Stimulated activated naive CD8-positive, alpha-beta T cell treated with anti-CD3 and anti-CD28 coated beads, Interleukin-15, amount 100 ng/mL, for 72 hours (primary cell): ENCODE results near the gene BMP2K.
A peak's percentile ranks its signal among the peaks of the same experiment; 100 is the strongest.
"Not testable (repeated sequence)": the region's sequence is repeated elsewhere in the genome, so short reads cannot be mapped to it uniquely, and the experiment has no call there.

Source experiments
- ATAC-seq: fragments of 150-1000 bp; cut with Tn5 transposase; 2 replicates; pipeline ENCODE4 v1.10.0; 2021; ENCODE audit warnings: mild to moderate bottlenecking, moderate library complexity
- DNase-seq, 2 donors: peaks; one replicate each; pipeline ENCODE4 v3.0.0; 2021 to 2022
- H3K27ac Mint-ChIP-seq, 2 donors: one replicate each; pipeline ENCODE4 v1.8.0; 2022; ENCODE audit warnings: mild to moderate bottlenecking in 2 of 2, mixed read lengths in 2 of 2, moderate library complexity in 2 of 2
- H3K27me3 Mint-ChIP-seq: one replicate; pipeline ENCODE4 v1.8.0; 2022; ENCODE audit warnings: mixed read lengths
- H3K4me1 Mint-ChIP-seq: one replicate; pipeline ENCODE4 v1.8.0; 2022; ENCODE audit warnings: mild to moderate bottlenecking, mixed read lengths
- H3K4me3 Mint-ChIP-seq, 2 donors: one replicate each; pipeline ENCODE4 v1.8.0; 2022; ENCODE audit warnings: mild to moderate bottlenecking in 2 of 2, mixed read lengths in 2 of 2, moderate library complexity in 1 of 2
- H3K9me3 Mint-ChIP-seq, 2 donors: one replicate each; pipeline ENCODE4 v1.8.0; 2022; ENCODE audit warnings: mixed read lengths in 2 of 2

BMP2K gene

GRCh38 chr4:78862314-78862737 lies 86.2 kb downstream of the BMP2K start:
- Mint-ChIP-seq H3K4me1 (peaks cover 16% of the 10 kb centered on the region), H3K9me3 (no peaks in the 10 kb centered on the region), H3K27ac (no peak overlapping the region), H3K4me3 (no peak overlapping the region), H3K27me3 (no peaks in the 10 kb centered on the region)
- no peak for ATAC-seq
- DNase-seq = no peak

GRCh38 chr4:78863254-78863869 lies 87.2 kb downstream of the BMP2K start:
- Mint-ChIP-seq H3K4me1 (peaks cover 16% of the 10 kb centered on the region), H3K4me3 (peak overlapping the region in 1 of 2 donors; percentile 36), H3K9me3 (no peaks in the 10 kb centered on the region), H3K27ac (peak overlapping the region in 1 of 2 donors; percentile 25), H3K27me3 (no peaks in the 10 kb centered on the region)
- DNase-seq (no peak), ATAC-seq (peak; percentile 48)

GRCh38 chr4:78863991-78864390 lies 87.8 kb downstream of the BMP2K start:
- H3K9me3 Mint-ChIP-seq = no peaks in the 10 kb centered on the region
- no peaks in the 10 kb centered on the region for H3K27me3 Mint-ChIP-seq
- ATAC-seq = no peak
- H3K4me1 Mint-ChIP-seq = peaks cover 16% of the 10 kb centered on the region
- peak overlapping the region in 1 of 2 donors; percentile 22 for H3K27ac Mint-ChIP-seq
- H3K4me3 Mint-ChIP-seq = no peak overlapping the region
- DNase-seq = no peak

DNA sequence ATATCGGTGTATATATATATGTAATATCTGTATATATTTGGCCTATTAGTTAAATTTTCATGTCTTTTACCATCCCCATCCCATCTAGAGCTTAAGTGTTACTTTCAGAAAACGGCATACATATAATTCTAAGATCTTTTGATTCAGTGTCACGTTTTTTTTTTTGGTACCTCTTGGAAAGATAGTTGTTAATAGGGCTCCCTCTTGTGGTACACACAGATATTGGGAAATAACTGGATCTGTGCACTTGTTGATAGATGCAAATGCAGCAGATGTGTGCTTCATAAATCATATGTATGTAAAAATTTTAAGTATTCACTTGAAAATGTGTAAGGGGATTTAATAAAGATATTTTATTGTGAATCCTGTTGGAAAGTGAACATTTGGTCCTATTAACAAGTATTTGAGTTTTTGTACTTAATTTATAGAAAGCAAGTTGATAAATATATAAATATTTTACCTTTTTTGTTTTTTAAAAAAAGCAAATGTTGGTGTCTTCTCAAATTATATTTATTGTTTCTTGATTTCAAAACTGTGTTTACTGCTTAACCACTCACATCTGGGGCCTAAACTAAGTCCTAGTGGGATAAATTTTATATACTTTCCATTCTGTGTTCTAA lies 88.4 kb downstream of the BMP2K start:
- Mint-ChIP-seq H3K27me3 (no peaks in the 10 kb centered on the region), H3K9me3 (no peaks in the 10 kb centered on the region), H3K4me1 (peaks cover 16% of the 10 kb centered on the region), H3K27ac (no peak overlapping the region), H3K4me3 (no peak overlapping the region)
- DNase-seq (no peak), ATAC-seq (peak; percentile 71)

GRCh38 chr4:78865451-78865850 lies 89.3 kb downstream of the BMP2K start:
- Mint-ChIP-seq H3K4me3 (no peak overlapping the region), H3K27ac (no peak overlapping the region), H3K27me3 (no peaks in the 10 kb centered on the region), H3K9me3 (no peaks in the 10 kb centered on the region), H3K4me1 (peaks cover 16% of the 10 kb centered on the region)
- DNase-seq (no peak), ATAC-seq (no peak)

DNA sequence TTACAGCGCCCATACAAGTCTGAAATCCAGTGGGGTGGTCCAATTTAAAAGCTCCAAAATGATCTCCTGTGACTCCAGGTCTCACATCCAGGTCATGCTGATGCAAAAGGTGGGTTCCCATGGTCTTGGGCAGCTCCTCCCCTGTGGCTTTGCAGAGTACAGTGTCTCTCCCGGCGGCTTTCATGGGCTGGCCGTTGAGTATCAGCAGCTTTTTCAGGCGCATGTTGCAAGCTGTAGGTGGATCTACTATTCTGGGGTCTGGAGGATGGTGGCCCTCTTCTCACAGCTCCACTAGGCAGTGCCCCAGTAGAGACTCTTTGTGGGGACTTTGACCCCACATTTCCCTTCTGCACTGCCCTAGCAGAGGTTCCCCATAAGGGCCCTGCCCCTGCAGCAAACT lies 92.6 kb downstream of the BMP2K start:
- not testable (repeated sequence) for H3K27ac Mint-ChIP-seq

DNA sequence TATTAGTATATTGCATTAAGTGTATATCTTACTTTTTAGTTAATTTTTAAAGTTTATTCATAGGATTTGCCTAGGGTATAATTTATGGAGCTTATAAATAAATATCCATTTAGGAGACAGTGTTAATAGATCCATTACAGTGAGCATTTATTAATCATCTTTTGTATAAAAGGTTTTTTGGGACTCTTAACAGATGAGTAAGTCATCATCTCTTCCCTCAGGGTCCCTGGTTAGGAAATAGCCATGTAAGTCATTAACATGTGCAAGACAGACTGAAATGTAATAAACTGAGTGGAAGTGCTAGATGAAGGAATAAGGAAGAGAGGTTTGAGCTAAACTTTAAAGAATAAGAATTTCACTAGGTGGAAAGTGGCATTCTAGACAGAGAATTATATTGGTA lies 93.9 kb downstream of the BMP2K start:
- H3K27me3 Mint-ChIP-seq = no peaks in the 10 kb centered on the region

More for the DNA sequence above, 92.6 kb downstream of the BMP2K start:
- not testable (repeated sequence) for ATAC-seq, H3K4me3 Mint-ChIP-seq, DNase-seq, H3K4me1 Mint-ChIP-seq, H3K9me3 Mint-ChIP-seq, H3K27me3 Mint-ChIP-seq

GRCh38 chr4:78876568-78877320 lies 100.6 kb downstream of the BMP2K start:
- Mint-ChIP-seq H3K27ac (no peak overlapping the region), H3K27me3 (no peaks in the 10 kb centered on the region), H3K4me1 (no peaks in the 10 kb centered on the region), H3K4me3 (no peak overlapping the region), H3K9me3 (no peaks in the 10 kb centered on the region)
- DNase-seq (no peak), ATAC-seq (no peak)

More for the DNA sequence above, 93.9 kb downstream of the BMP2K start:
- no peak overlapping the region for H3K4me3 Mint-ChIP-seq
- no peak overlapping the region for H3K27ac Mint-ChIP-seq
- no peaks in the 10 kb centered on the region for H3K4me1 Mint-ChIP-seq
- no peak for DNase-seq
- no peaks in the 10 kb centered on the region for H3K9me3 Mint-ChIP-seq
- no peak for ATAC-seq

DNA sequence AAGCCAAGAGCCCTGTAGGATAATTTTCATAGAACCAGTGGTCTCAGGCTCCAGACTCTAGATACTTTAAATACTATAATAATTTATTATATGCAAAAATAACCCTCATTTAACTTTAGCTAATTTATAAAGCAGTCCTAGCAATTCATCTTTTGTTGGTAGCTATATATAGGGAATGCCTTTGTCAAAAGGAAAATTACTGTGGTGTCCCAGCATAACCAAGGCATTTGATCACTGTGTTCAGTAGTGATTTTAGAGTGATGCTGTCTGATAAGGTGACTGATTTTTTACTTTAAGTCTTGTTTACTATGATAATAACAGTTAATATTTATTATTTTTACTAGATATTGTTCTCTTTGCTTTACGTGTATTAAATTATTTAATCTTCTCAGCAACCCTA lies 101.9 kb downstream of the BMP2K start:
- H3K4me1 Mint-ChIP-seq = no peaks in the 10 kb centered on the region
- no peaks in the 10 kb centered on the region for H3K27me3 Mint-ChIP-seq
- DNase-seq = no peak
- no peaks in the 10 kb centered on the region for H3K9me3 Mint-ChIP-seq
- no peak overlapping the region for H3K4me3 Mint-ChIP-seq
- no peak overlapping the region for H3K27ac Mint-ChIP-seq
- ATAC-seq = no peak

DNA sequence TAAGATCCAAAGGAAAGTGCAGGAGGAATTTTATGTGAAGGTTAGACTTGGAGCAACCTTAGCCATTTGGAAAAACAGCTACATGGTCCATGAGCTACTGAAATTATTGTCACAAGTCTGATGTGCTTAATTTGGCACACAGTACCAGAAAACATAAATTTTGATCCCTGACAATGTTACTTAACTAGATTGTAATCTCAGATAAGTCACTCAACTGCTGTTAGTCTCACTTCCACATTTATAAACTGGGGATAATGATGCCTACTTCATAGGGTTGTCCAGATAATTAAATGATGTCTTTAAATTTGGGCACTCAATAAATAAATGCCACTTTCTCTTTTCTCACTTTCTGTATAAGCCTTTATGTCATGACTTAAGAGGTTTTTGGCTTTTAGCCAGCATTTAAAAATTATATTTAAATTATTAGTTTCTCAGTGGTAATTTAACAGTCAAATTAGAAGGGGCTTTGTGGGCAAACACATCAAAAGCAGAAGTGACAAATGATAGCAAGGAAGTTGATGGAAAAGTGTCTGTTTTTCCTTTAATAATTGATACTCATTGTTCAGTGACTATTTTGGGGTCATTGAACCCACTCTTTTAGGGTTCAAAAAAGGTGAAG lies 104.8 kb downstream of the BMP2K start:
- Mint-ChIP-seq H3K27ac (no peak overlapping the region), H3K4me3 (no peak overlapping the region), H3K4me1 (no peaks in the 10 kb centered on the region), H3K27me3 (no peaks in the 10 kb centered on the region), H3K9me3 (no peaks in the 10 kb centered on the region)
- no peak for ATAC-seq
- no peak for DNase-seq

DNA sequence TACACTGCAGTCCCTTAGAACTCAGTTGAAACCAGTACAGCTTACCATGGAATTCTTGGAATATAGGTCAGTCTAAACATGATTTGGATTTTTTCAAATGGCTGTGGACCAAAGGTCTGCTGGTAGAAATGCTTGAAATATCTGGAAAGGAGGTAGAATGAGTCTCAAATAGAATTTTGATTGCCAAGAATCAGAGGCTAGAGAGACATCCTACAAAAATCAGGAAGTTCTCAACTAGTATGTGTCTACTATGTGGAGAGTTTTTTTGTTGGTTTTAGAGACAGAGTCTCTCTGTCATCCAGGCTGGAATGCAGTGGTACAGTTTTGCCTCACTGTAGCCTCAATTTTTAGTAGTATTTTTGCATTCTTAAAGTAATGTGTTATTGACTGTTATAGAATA lies 109.4 kb downstream of the BMP2K start:
- no peak overlapping the region for H3K4me3 Mint-ChIP-seq
- no peaks in the 10 kb centered on the region for H3K4me1 Mint-ChIP-seq
- no peak overlapping the region for H3K27ac Mint-ChIP-seq
- no peaks in the 10 kb centered on the region for H3K27me3 Mint-ChIP-seq
- DNase-seq (no peak), ATAC-seq (no peak)
- no peaks in the 10 kb centered on the region for H3K9me3 Mint-ChIP-seq

DNA sequence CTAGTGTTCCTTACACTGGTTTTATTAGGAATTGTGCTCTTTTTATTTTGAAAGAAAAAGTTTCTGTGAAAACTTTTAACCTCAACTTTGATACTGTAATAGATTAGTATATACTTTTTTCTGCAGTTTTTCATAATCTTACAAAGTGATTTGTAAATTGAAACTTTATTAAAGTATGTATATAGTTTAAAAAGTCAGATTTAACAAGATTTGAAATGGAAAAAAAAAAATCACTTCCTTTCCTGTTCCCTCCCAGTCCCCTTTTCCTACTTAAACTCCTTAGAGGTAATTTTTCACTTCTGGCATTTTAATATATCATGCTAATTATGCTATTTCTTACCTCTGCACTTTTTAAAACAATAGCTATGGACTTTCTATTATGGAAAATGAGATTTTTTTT lies 113.8 kb downstream of the BMP2K start:
- H3K4me3 Mint-ChIP-seq = no peak overlapping the region
- no peaks in the 10 kb centered on the region for H3K27me3 Mint-ChIP-seq
- H3K9me3 Mint-ChIP-seq = no peaks in the 10 kb centered on the region
- no peak overlapping the region for H3K27ac Mint-ChIP-seq
- no peaks in the 10 kb centered on the region for H3K4me1 Mint-ChIP-seq
- ATAC-seq = no peak
- DNase-seq = no peak

GRCh38 chr4:78899302-78899701 lies 123.2 kb downstream of the BMP2K start:
- H3K4me3 Mint-ChIP-seq = no peak overlapping the region
- H3K27ac Mint-ChIP-seq = no peak overlapping the region
- ATAC-seq = no peak
- H3K27me3 Mint-ChIP-seq = no peaks in the 10 kb centered on the region
- no peaks in the 10 kb centered on the region for H3K9me3 Mint-ChIP-seq
- no peak for DNase-seq
- H3K4me1 Mint-ChIP-seq = no peaks in the 10 kb centered on the region

DNA sequence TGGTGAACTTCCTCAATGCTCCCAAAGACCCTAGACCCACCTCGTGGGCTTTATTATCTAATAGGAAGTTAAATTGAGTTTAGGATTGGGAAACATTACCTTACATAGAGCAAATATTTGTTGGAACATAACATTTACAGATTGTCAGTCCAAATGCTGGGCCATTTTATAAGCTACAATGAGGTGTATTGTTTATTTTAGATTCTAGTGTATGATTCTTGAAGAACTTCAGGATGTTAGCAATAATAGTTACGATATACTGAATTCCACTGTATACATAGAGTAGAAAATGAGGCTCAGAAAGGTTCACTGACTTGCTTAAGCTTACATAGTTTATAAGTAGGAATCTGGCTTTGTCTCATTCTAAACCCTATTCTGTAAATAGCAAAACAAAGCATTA lies 125.7 kb downstream of the BMP2K start:
- no peak overlapping the region for H3K4me3 Mint-ChIP-seq
- no peaks in the 10 kb centered on the region for H3K27me3 Mint-ChIP-seq
- no peaks in the 10 kb centered on the region for H3K4me1 Mint-ChIP-seq
- H3K9me3 Mint-ChIP-seq = no peaks in the 10 kb centered on the region
- DNase-seq = no peak
- no peak for ATAC-seq
- no peak overlapping the region for H3K27ac Mint-ChIP-seq

DNA sequence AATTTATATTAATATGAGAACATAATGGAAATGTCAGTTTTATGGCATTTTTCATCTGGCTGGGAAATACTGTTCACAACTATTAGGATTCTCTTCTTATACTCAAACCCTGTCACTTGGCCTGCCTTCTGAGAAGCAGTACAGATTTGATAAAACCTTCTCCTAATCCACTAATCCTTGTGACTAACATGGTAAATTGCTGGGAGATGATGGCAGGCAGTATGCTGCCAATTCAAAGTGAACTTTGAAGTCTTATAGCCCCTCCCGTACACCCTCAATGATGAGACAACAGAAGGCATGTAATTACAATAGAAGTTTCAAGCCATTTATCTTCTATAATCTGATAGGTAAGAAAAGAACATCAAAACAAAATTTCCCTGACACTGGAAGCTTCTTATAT lies 126.1 kb downstream of the BMP2K start:
- no peaks in the 10 kb centered on the region for H3K27me3 Mint-ChIP-seq
- H3K4me3 Mint-ChIP-seq = no peak overlapping the region
- H3K9me3 Mint-ChIP-seq = no peaks in the 10 kb centered on the region
- ATAC-seq (no peak), DNase-seq (no peak)
- H3K4me1 Mint-ChIP-seq = no peaks in the 10 kb centered on the region
- H3K27ac Mint-ChIP-seq = no peak overlapping the region

DNA sequence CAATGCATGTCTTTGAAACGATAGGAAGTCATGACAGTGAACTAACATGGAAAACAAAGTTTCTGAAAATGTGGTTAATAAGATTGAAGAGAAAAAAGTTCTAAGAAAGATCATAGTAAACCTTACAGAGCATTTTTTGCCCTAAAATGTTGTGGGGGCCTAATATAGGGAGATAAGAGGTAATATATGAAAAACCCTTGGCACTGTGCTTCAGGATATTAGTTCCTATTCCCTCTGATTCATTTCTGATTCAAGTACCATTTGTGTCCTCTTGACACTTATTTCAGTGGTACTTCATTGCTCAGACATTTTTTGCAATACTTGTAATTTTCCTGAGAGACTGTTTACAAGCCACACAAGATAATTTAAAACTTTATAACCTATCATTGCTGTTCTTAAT lies 128.0 kb downstream of the BMP2K start:
- no peaks in the 10 kb centered on the region for H3K9me3 Mint-ChIP-seq
- ATAC-seq (no peak), DNase-seq (no peak)
- no peaks in the 10 kb centered on the region for H3K4me1 Mint-ChIP-seq
- no peaks in the 10 kb centered on the region for H3K27me3 Mint-ChIP-seq
- H3K4me3 Mint-ChIP-seq = no peak overlapping the region
- H3K27ac Mint-ChIP-seq = no peak overlapping the region
